Natural killer cell (primary cell): ENCODE data around the gene LDLRAD4. TPM values are rescaled to one million over a fixed set of nuclear protein-coding genes. Genes with fewer than 3 reads are reported as not detected.

Experiments used
- ATAC-seq, 3 donors: fragments of 150-1000 bp in 2 of 3; fragments of 200-7000 bp in 1 of 3; cut with Tn5 transposase; 1 replicate in 1 of 3; 2 replicates in 2 of 3; pipeline ENCODE4 v1.10.0; 2021; ENCODE audit warnings: mild to moderate bottlenecking in 2 of 3, moderate library complexity in 2 of 3
- DNase-seq, 2 donors: peaks; one replicate each; pipeline versions ENCODE4 v3.0.0 to v3.0.0-alpha.2; 2013 to 2021; ENCODE audit warnings: mixed read lengths in 1 of 2
- H3K27ac ChIP-seq: one replicate; pipeline ENCODE4 v1.5.1; 2013; ENCODE audit warnings: mild to moderate bottlenecking, low read length
- H3K27me3 ChIP-seq: one replicate; pipeline ENCODE4 v1.6.1; 2013; ENCODE audit warnings: low read length; ENCODE audit not compliant: control insufficient read depth, insufficient read depth
- H3K36me3 ChIP-seq: one replicate; pipeline ENCODE4 v1.6.1; 2013; ENCODE audit warnings: low read length; ENCODE audit not compliant: control insufficient read depth, insufficient read depth
- H3K4me1 ChIP-seq: one replicate; pipeline ENCODE4 v1.6.1; 2013; ENCODE audit warnings: low read length; ENCODE audit not compliant: control insufficient read depth, insufficient read depth
- H3K4me3 ChIP-seq: one replicate; pipeline ENCODE4 v1.5.1; 2013; ENCODE audit warnings: low read length
- H3K9me3 ChIP-seq: one replicate; pipeline ENCODE4 v1.6.1; 2013; ENCODE audit warnings: low read length; ENCODE audit not compliant: control insufficient read depth, insufficient read depth
- H3K27ac Mint-ChIP-seq, 2 donors: one replicate each; pipeline ENCODE4 v1.8.0; 2022; ENCODE audit warnings: mild to moderate bottlenecking in 2 of 2, mixed read lengths in 2 of 2, moderate library complexity in 1 of 2
- H3K27me3 Mint-ChIP-seq, 2 donors: one replicate each; pipeline ENCODE4 v1.8.0; 2022; ENCODE audit warnings: low read depth in 2 of 2, mixed read lengths in 2 of 2
- H3K36me3 Mint-ChIP-seq: one replicate; pipeline ENCODE4 v1.8.0; 2022; ENCODE audit warnings: mixed read lengths
- H3K4me1 Mint-ChIP-seq, 2 donors: one replicate each; pipeline ENCODE4 v1.8.0; 2022; ENCODE audit warnings: mixed read lengths in 2 of 2
- H3K4me3 Mint-ChIP-seq: one replicate; pipeline ENCODE4 v1.8.0; 2022; ENCODE audit warnings: mild to moderate bottlenecking, moderate library complexity, mixed read lengths
- H3K9me3 Mint-ChIP-seq, 2 donors: one replicate each; pipeline ENCODE4 v1.8.0; 2022; ENCODE audit warnings: mixed read lengths in 2 of 2
- WGBS: methylation state at CpG from one replicate; pipeline ENCODE4 v1.1.7; 2013; ENCODE audit warnings: missing lambda C conversion rate; ENCODE audit not compliant: insufficient coverage; 5-methylcytosine and 5-hydroxymethylcytosine counted together
- intact Hi-C: fragments of 100-400 bp; cut with micrococcal nuclease; formaldehyde crosslinking; loops from one replicate; pipeline ENCODE4 v1.14.2; 2022
- total RNA-seq, 4 donors: library from RNA; stranded (reverse); fragments of 120-200 nt in 1 of 4; gene quantifications; one replicate each; pipeline versions ENCODE4 v1.2.3 to v1.2.4, GENCODE V29; 2013 to 2022
- TF ChIP-seq, protein P1 (sequence below): fragments of 200-600 bp; IDR thresholded peaks from one replicate; pipeline ENCODE4 v1.8.0; 2022; ENCODE audit warnings: antibody characterized with exemption

Gene LDLRAD4
- total RNA-seq, 3 donors from 2014 or later (not counting 1 experiment from before 2014, with no cell fraction given) = 24.0 to 36.3 (median 29.2) TPM

DNA sequence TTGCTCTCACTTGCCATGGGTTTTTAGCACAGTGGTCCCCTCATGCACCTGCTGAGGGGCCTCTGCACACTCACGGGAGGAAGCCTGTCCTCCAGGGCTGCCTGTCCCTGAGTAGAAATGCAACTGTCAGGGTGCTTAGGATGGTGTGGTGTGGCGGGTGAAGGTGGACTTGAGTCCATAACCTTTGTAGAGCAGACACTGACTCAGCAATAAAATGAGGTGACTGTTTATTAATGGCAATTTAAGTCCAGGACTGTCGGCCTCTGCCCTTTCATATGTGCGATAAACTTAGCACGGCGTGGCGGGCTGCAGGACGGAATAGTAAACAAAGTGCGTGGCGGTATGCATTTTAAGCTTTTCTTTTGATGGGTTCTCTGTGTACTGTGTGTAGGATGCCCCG is 188.2 kb downstream of the LDLRAD4 start:
- no peaks in the 10 kb centered on the region for H3K36me3 Mint-ChIP-seq
- H3K36me3 ChIP-seq = no peaks in the 10 kb centered on the region
- no peak overlapping the region for H3K4me3 ChIP-seq
- H3K4me3 Mint-ChIP-seq = no peak overlapping the region
- no peaks in the 10 kb centered on the region for H3K9me3 Mint-ChIP-seq
- no peak for ATAC-seq
- H3K27ac ChIP-seq = no peak overlapping the region
- no peak for DNase-seq
- no peak overlapping the region for H3K27ac Mint-ChIP-seq
- H3K4me1 Mint-ChIP-seq = no peaks in the 10 kb centered on the region
- intact Hi-C loops = no loop called here
- no peaks in the 10 kb centered on the region for H3K27me3 ChIP-seq
- H3K9me3 ChIP-seq = peaks cover 3% of the 10 kb centered on the region
- no peaks in the 10 kb centered on the region for H3K27me3 Mint-ChIP-seq
- TF ChIP-seq, protein P1, sequence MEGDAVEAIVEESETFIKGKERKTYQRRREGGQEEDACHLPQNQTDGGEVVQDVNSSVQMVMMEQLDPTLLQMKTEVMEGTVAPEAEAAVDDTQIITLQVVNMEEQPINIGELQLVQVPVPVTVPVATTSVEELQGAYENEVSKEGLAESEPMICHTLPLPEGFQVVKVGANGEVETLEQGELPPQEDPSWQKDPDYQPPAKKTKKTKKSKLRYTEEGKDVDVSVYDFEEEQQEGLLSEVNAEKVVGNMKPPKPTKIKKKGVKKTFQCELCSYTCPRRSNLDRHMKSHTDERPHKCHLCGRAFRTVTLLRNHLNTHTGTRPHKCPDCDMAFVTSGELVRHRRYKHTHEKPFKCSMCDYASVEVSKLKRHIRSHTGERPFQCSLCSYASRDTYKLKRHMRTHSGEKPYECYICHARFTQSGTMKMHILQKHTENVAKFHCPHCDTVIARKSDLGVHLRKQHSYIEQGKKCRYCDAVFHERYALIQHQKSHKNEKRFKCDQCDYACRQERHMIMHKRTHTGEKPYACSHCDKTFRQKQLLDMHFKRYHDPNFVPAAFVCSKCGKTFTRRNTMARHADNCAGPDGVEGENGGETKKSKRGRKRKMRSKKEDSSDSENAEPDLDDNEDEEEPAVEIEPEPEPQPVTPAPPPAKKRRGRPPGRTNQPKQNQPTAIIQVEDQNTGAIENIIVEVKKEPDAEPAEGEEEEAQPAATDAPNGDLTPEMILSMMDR = no peak
- H3K4me1 ChIP-seq = no peaks in the 10 kb centered on the region
- 93% methylated on average over 11 of the region's 11 CpGs for WGBS

DNA sequence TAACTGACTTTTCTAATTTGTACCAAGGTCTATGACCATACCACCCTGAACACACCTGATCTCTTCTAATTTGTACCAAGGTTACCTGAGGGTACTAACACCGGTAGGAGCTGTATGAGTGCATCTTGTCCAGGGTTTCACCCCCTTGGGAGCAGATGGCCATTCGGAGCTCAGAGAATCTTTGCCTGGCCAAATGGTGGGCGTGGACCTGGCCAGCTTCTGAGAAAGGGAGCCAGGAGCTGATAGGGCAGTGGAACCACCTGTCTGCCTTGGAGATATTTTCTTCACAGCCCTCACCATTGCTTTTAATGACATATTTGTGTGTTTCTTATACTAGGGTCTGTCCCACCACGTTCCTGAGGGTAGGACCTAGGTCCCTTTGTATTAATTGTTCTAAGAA is 188.9 kb downstream of the LDLRAD4 start:
- H3K9me3 ChIP-seq = peaks cover 7% of the 10 kb centered on the region
- DNase-seq = no peak
- H3K36me3 ChIP-seq = no peaks in the 10 kb centered on the region

DNA sequence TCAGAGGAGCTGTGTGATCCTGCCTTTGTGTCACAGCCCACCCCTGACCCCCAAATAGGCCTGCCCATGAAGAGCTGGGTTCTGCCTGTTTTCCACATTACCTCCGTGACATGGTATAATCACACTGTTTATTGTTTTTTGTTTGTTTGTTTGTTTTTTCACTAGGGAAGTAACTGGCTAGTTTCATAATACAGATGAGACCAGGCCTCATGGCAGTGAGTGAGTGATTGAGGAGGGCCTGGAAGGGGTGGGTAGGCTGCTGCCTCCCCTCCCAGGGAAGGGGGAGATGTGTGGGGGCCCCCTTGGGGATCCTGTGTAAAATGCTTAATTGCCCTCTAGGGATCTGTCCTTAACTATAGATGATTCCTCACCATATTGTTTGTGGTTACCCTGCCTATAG is 190.5 kb downstream of the LDLRAD4 start:
- 100% methylated on average over 1 of the region's 1 CpG for WGBS
- Histone ChIP-seq H3K9me3 (peaks cover 7% of the 10 kb centered on the region), H3K36me3 (no peaks in the 10 kb centered on the region), H3K4me1 (no peaks in the 10 kb centered on the region), H3K4me3 (no peak overlapping the region), H3K27ac (no peak overlapping the region), H3K27me3 (no peaks in the 10 kb centered on the region)
- no peaks in the 10 kb centered on the region for H3K36me3 Mint-ChIP-seq
- peaks cover 2 to 4% of the 10 kb centered on the region in 2 donors for H3K9me3 Mint-ChIP-seq
- ATAC-seq (no peak), DNase-seq (no peak)
- no peak overlapping the region for H3K4me3 Mint-ChIP-seq
- no peaks in the 10 kb centered on the region for H3K4me1 Mint-ChIP-seq
- intact Hi-C loops = no loop called here
- TF ChIP-seq, protein P1 = no peak
- H3K27ac Mint-ChIP-seq = no peak overlapping the region
- H3K27me3 Mint-ChIP-seq = no peaks in the 10 kb centered on the region

More for the DNA sequence above, 188.9 kb downstream of the LDLRAD4 start:
- intact Hi-C loops = no loop called here
- H3K9me3 Mint-ChIP-seq = peaks cover 2 to 4% of the 10 kb centered on the region in 2 donors
- Histone ChIP-seq H3K4me1 (no peaks in the 10 kb centered on the region), H3K4me3 (no peak overlapping the region), H3K27me3 (no peaks in the 10 kb centered on the region), H3K27ac (no peak overlapping the region)
- H3K4me1 Mint-ChIP-seq = no peaks in the 10 kb centered on the region
- no peaks in the 10 kb centered on the region for H3K27me3 Mint-ChIP-seq
- H3K27ac Mint-ChIP-seq = no peak overlapping the region
- no peak for ATAC-seq
- WGBS = 89% methylated on average over 4 of the region's 4 CpGs
- H3K4me3 Mint-ChIP-seq = no peak overlapping the region
- TF ChIP-seq, protein P1 = no peak
- H3K36me3 Mint-ChIP-seq = no peaks in the 10 kb centered on the region

DNA sequence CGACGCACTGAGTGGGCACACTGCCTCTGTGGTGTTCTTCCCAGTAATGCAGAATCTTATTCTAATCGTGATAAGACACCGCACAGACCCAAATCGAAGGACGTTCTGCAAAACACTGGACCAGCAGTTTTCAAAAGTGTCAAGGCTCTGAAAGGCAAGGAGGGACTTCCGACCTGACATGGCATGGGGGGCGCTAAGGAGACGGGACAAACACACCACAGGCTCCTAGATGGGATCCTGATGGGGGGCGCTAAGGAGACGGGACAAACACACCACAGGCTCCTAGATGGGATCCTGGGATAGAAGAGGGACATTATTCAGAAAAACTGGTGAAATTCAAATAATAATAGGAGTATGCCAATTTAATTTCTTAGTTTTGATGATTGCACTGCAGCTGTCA is 191.4 kb downstream of the LDLRAD4 start:
- H3K36me3 Mint-ChIP-seq = no peaks in the 10 kb centered on the region
- intact Hi-C loops = no loop called here
- TF ChIP-seq, protein P1 = no peak
- Histone ChIP-seq H3K36me3 (no peaks in the 10 kb centered on the region), H3K27me3 (no peaks in the 10 kb centered on the region), H3K27ac (no peak overlapping the region), H3K4me1 (no peaks in the 10 kb centered on the region), H3K9me3 (peaks cover 7% of the 10 kb centered on the region), H3K4me3 (no peak overlapping the region)
- DNase-seq (no peak), ATAC-seq (no peak)
- no peaks in the 10 kb centered on the region for H3K4me1 Mint-ChIP-seq
- H3K27ac Mint-ChIP-seq = no peak overlapping the region
- H3K9me3 Mint-ChIP-seq = peaks cover 2 to 4% of the 10 kb centered on the region in 2 donors
- H3K4me3 Mint-ChIP-seq = no peak overlapping the region
- no peaks in the 10 kb centered on the region for H3K27me3 Mint-ChIP-seq
- WGBS = 95% methylated on average over 11 of the region's 11 CpGs
